ENCODE data around the gene DAAM1.

- TF ChIP-seq CTCF (IDR thresholded peaks at IDR 0.05) (no peak), POLR2A (IDR thresholded peaks at IDR 0.05) (no peak)
Measured at GRCh38 chr14:59199614-59200013, 11.1 kb downstream of the DAAM1 start.
